PC-9 (cell line): Measurements from ENCODE around the gene PHYKPL.

Experiments
- EZH2 ChIP-seq: fragments of 200-600 bp; sonication (generic); IDR thresholded peaks from 2 replicates; pipeline ENCODE4 v1.8.0; 2017; ENCODE audit warnings: antibody characterized with exemption, low read depth
- TF ChIP-seq, protein P1 (sequence below): fragments of 200-600 bp; sonication (generic); conservative IDR thresholded peaks from 2 replicates; pipeline ENCODE4 v1.6.1; 2017; ENCODE audit warnings: mixed run types, antibody characterized with exemption, mild to moderate bottlenecking, moderate library complexity

DNA sequence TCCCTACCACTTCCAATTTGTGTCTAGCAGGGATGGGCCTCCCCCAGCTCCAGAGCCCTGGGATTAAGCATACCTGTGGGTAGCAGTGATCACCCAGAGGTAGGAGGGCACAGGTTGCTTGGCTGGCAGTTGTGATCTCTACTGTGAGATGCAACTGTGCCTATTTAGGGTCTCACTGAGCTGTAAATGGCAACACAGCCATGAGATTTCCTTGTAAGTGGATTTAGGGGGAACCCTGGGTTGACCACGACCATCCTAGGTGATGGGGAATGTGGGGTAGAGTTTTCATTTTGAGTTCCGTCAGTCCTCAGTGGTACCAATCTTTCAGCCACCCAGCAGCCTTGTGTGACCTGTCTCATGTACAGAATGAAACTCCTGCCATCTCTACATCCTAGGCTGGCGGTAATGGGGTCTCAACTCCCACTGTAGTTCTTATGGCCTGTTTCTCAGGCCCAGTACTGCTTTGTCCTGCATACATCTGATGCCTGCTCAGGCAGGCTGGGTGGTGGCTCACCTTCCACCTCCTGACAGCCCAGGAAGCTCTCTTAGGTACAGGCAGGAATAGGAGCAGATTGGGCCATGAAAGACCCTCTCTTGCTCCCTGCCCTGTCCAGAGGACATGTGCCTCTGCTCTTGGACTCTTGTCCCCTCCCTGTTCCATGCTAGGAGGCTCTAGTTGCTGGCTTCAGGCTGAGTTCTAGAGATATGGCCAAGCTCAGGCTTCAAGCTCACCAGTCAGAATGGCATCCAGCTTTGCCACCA is 20.2 kb downstream of the PHYKPL start:
- TF ChIP-seq, protein P1, sequence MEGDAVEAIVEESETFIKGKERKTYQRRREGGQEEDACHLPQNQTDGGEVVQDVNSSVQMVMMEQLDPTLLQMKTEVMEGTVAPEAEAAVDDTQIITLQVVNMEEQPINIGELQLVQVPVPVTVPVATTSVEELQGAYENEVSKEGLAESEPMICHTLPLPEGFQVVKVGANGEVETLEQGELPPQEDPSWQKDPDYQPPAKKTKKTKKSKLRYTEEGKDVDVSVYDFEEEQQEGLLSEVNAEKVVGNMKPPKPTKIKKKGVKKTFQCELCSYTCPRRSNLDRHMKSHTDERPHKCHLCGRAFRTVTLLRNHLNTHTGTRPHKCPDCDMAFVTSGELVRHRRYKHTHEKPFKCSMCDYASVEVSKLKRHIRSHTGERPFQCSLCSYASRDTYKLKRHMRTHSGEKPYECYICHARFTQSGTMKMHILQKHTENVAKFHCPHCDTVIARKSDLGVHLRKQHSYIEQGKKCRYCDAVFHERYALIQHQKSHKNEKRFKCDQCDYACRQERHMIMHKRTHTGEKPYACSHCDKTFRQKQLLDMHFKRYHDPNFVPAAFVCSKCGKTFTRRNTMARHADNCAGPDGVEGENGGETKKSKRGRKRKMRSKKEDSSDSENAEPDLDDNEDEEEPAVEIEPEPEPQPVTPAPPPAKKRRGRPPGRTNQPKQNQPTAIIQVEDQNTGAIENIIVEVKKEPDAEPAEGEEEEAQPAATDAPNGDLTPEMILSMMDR: no peak
- TF ChIP-seq EZH2: no peak
